VCaP (cell line): ENCODE results near the gene MAVS.

Experiments used
- H3K27ac ChIP-seq: fragments of 450-650 bp; 2 replicates; pipeline ENCODE4 v1.5.1; 2017
- TF ChIP-seq, protein P1 (sequence below): fragments of 450-650 bp; conservative IDR thresholded peaks from 2 replicates; pipeline ENCODE4 v1.5.1; 2017; ENCODE audit warnings: mild to moderate bottlenecking, moderate library complexity

The MAVS gene

GRCh38 chr20:3861191-3861590, 14.6 kb downstream of the MAVS start:
- no peak overlapping the region for H3K27ac ChIP-seq
- TF ChIP-seq, protein P1, sequence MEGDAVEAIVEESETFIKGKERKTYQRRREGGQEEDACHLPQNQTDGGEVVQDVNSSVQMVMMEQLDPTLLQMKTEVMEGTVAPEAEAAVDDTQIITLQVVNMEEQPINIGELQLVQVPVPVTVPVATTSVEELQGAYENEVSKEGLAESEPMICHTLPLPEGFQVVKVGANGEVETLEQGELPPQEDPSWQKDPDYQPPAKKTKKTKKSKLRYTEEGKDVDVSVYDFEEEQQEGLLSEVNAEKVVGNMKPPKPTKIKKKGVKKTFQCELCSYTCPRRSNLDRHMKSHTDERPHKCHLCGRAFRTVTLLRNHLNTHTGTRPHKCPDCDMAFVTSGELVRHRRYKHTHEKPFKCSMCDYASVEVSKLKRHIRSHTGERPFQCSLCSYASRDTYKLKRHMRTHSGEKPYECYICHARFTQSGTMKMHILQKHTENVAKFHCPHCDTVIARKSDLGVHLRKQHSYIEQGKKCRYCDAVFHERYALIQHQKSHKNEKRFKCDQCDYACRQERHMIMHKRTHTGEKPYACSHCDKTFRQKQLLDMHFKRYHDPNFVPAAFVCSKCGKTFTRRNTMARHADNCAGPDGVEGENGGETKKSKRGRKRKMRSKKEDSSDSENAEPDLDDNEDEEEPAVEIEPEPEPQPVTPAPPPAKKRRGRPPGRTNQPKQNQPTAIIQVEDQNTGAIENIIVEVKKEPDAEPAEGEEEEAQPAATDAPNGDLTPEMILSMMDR, result no peak

DNA sequence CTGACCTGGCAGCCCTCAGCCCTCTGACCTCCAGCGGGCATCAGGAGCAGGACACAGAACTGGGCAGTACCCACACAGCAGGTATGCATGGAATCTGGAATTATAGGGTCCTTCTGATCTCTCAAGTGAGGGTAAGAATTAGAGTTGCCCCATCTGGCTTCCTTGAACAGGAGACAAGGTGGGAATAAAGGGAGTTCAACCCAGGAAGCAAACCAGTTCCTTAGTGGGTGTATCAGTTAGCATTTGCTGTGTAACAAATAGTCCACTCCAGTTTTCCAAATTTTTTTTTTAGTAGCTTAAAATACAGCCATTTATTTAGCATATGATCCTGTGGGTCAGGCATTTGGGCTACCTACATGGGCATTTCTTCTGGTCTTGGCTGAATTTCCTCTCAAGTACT, 15.7 kb downstream of the MAVS start:
- TF ChIP-seq, protein P1, result no peak
- no peak overlapping the region for H3K27ac ChIP-seq

DNA sequence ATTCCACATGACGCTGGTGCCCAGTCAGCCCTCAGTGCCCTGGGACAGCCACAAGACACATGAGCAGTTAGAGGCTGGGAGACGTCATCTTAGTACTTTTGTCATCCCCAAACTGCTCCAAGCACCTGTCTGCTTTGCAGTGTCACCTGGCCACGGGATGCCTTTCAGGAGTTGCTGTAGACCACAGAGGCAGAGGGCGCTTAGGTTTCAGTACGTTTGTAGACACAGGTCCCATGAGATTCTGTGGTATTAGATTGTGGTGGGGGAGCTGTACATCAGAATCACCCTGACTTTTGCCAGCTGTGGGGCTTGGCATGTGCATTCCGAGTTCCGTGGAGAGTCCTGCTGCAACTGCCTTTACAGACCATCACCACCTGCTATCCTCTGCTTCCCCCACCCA, 16.7 kb downstream of the MAVS start:
- TF ChIP-seq, protein P1, result no peak
- H3K27ac ChIP-seq, result no peak overlapping the region

GRCh38 chr20:3864518-3864917, 17.9 kb downstream of the MAVS start:
- TF ChIP-seq, protein P1, result no peak
- H3K27ac ChIP-seq, result no peak overlapping the region

GRCh38 chr20:3865152-3865886, 18.7 kb downstream of the MAVS start:
- TF ChIP-seq, protein P1, result no peak
- H3K27ac ChIP-seq, result no peak overlapping the region

DNA sequence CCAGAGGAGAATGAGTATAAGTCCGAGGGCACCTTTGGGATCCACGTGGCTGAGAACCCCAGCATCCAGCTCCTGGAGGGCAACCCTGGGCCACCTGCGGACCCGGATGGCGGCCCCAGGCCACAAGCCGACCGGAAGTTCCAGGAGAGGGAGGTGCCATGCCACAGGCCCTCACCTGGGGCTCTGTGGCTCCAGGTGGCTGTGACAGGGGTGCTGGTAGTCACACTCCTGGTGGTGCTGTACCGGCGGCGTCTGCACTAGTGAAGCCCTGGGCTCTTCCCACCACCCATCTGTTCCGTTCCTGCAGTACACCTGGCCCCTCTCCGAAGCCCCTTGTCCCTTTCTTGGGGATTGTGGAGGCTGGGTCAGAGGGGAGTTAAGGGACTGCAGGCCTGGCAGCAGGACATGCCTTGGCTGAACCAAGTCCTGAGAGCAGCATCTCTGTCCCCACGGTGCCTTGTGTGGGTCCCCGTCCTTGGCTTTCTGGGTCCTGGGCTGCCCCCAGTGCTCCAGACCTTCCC, 19.3 kb downstream of the MAVS start:
- H3K27ac ChIP-seq, result no peak overlapping the region
- TF ChIP-seq, protein P1, result no peak

DNA sequence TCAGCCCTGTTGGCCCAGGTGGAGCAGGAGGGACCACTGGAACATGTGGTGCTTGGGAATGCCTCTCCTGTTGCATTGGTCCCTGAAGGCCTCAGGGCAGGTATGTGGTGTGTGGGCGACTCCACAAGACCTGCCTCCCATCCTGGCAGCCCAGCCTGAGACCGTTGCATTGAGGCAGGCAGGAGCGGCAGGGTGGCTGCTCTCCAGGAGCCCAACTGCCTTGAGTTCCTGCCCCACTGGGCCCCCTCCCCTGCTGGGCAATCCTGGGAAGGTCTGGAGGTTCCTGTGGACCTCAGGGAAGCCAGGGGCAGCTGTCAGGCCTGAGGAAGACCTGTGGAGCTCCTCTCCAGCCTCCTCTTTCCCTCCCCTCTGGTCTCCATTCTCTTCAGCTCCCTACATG, 19.8 kb downstream of the MAVS start:
- TF ChIP-seq, protein P1, result no peak
- H3K27ac ChIP-seq, result no peak overlapping the region
